ENCODE measurements around the gene PRKCQ. TPM values are rescaled to one million over a fixed set of nuclear protein-coding genes. Genes with fewer than 3 reads are reported as not detected.

The PRKCQ gene
- total and polyA plus RNA-seq, 3 donors from 2014 or later = 2.5 to 3.0 (median 2.9) TPM

- H3K36me3 ChIP-seq (ENCODE audit: low read depth, missing control alignments) = no peaks in the 10 kb centered on the region
- DNase-seq = no peak
- intact Hi-C loops (cut with DNase I; ENCODE audit: low total_unique reads) = no loop called here
- H3K27ac ChIP-seq = no peak overlapping the region
- no peak overlapping the region for H3K4me3 ChIP-seq
- no peaks in the 10 kb centered on the region for H3K9me3 ChIP-seq
- no peaks in the 10 kb centered on the region for H3K27me3 ChIP-seq
- no peaks in the 10 kb centered on the region for H3K4me1 ChIP-seq
- TF ChIP-seq CTCF (IDR thresholded peaks at IDR 0.05) (no peak), POLR2A (IDR thresholded peaks at IDR 0.05) (no peak)
These were observed 12.0 kb upstream of the PRKCQ start for GRCh38 chr10:6592080-6592479.

GRCh38 chr10:6591668-6592067 is 11.6 kb upstream of the PRKCQ start:
- no peak for DNase-seq
- no peaks in the 10 kb centered on the region for H3K4me1 ChIP-seq
- no peak overlapping the region for H3K4me3 ChIP-seq
- no peaks in the 10 kb centered on the region for H3K9me3 ChIP-seq
- intact Hi-C loops (cut with DNase I; ENCODE audit: low total_unique reads) = no loop called here
- H3K36me3 ChIP-seq (ENCODE audit: low read depth, missing control alignments) = no peaks in the 10 kb centered on the region
- no peak overlapping the region for H3K27ac ChIP-seq
- no peaks in the 10 kb centered on the region for H3K27me3 ChIP-seq
- TF ChIP-seq POLR2A (IDR thresholded peaks at IDR 0.05) (no peak), CTCF (IDR thresholded peaks at IDR 0.05) (no peak)
- WGBS, 2 donors = 75 to 85% methylated on average over 2 of the region's 2 CpGs

GRCh38 chr10:6590100-6590499 is 10.0 kb upstream of the PRKCQ start:
- Histone ChIP-seq H3K4me3 (no peak overlapping the region), H3K9me3 (no peaks in the 10 kb centered on the region), H3K4me1 (no peaks in the 10 kb centered on the region), H3K27ac (no peak overlapping the region), H3K36me3 (ENCODE audit: low read depth, missing control alignments) (no peaks in the 10 kb centered on the region), H3K27me3 (no peaks in the 10 kb centered on the region)
- intact Hi-C loops (cut with DNase I; ENCODE audit: low total_unique reads) = no loop called here
- DNase-seq = no peak
- WGBS, 2 donors = 90 to 93% methylated on average over 4 of the region's 4 CpGs
- TF ChIP-seq CTCF (IDR thresholded peaks at IDR 0.05) (no peak), POLR2A (IDR thresholded peaks at IDR 0.05) (no peak)

- DNase-seq = no peak
- Histone ChIP-seq H3K27ac (no peak overlapping the region), H3K4me1 (no peaks in the 10 kb centered on the region), H3K36me3 (ENCODE audit: low read depth, missing control alignments) (no peaks in the 10 kb centered on the region), H3K9me3 (no peaks in the 10 kb centered on the region), H3K27me3 (no peaks in the 10 kb centered on the region), H3K4me3 (no peak overlapping the region)
- no peak for TF ChIP-seq POLR2A (IDR thresholded peaks at IDR 0.05)
- intact Hi-C loops (cut with DNase I; ENCODE audit: low total_unique reads) = no loop called here
- 77 to 82% methylated on average over 11 of the region's 11 CpGs for WGBS, 2 donors
These were observed 9.4 kb upstream of the PRKCQ start for GRCh38 chr10:6589287-6590094.

GRCh38 chr10:6588845-6589244 is 8.8 kb upstream of the PRKCQ start:
- no peak for TF ChIP-seq CTCF (IDR thresholded peaks at IDR 0.05)
- TF ChIP-seq POLR2A (IDR thresholded peaks at IDR 0.05) = no peak
- DNase-seq = no peak
- Histone ChIP-seq H3K27ac (no peak overlapping the region), H3K4me3 (no peak overlapping the region), H3K27me3 (no peaks in the 10 kb centered on the region), H3K4me1 (no peaks in the 10 kb centered on the region), H3K36me3 (ENCODE audit: low read depth, missing control alignments) (no peaks in the 10 kb centered on the region), H3K9me3 (no peaks in the 10 kb centered on the region)
- 85 to 88% methylated on average over 3 of the region's 3 CpGs for WGBS, 2 donors
- intact Hi-C loops (cut with DNase I; ENCODE audit: low total_unique reads) = no loop called here

Data from testis (tissue), 3 donors.